DMS79 treated with DMSO at 0.1 percent for 48 hours (cell line): Measurements from ENCODE around the gene TMUB2.
"Not testable (repeated sequence)": the region's sequence is repeated elsewhere in the genome, so short reads cannot be mapped to it uniquely, and the experiment has no call there.

Experiments
- DNase-seq: peaks from one replicate; lab custom pipeline; 2025; lab: John Stamatoyannopoulos, UW

TMUB2 gene

DNA sequence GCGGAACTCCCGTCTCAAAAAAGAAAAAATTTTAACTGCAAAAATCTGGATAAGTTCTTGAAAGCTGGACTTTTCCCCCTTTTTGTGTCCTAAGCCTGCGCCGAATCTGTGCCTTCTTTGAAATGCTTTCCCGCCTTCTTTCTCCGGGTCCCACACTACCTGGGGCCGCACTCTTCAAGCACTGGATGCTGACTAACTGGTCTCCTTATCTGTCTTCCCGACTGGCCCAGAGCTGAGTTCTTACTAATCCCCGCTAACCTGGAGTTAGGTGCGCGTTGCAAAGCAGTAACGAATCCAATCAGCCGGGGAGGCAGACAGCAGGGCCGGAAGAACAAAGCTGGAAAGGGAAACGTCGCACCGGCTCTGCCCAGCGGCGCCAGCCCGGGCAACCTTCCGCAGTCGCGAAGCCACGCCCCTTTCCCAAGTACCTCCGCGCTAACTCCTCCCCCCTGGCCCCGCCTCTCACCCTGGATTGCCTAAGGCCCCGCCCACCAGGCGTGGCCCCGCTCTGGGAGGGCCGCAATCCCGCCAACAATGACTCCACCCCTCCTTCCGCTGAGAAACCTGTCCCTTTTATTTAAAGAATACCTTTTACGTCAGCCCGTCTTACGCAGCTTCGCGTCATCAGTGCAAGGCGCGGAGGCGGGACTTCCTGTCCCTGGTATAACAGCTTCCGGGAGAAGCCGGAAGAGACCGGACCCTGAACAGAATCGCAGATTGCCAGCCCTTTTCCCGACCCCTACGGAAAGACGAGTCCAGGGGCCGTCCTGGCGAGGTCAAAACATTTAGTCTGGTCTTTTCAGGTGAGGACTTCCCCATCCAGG, at the start of gene TMUB2:
TSS of gene TMUB2 (plus strand) at position 666 of the 824 bp plus-strand sequence. CDS start 737 bp downstream, outside the sequence.
- DNase-seq, result peak; percentile 99

- peak; percentile 80 for DNase-seq
Observed at GRCh38 chr17:44137891-44138709, 48.7 kb upstream of the TMUB2 start.

DNA sequence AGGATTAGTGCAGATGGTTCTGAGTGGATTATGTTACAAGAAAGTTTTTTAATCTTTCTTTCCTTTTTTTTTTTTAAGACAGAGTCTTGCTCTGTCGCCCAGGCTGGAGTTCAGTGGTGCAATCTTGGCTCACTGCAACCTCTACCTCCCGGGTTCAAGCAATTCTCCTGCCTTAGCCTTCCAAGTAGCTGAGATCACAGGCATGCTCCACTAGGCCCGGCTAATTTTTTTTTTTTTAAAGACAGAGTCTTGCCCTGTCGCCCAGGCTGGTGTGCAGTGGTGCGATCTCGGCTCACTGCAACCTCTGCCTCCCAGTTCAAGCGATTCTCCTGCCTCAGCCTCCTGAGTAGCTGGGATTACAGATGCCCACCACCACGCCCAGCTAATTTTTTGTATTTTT, 42.9 kb upstream of the TMUB2 start:
- not testable (repeated sequence) for DNase-seq

DNA sequence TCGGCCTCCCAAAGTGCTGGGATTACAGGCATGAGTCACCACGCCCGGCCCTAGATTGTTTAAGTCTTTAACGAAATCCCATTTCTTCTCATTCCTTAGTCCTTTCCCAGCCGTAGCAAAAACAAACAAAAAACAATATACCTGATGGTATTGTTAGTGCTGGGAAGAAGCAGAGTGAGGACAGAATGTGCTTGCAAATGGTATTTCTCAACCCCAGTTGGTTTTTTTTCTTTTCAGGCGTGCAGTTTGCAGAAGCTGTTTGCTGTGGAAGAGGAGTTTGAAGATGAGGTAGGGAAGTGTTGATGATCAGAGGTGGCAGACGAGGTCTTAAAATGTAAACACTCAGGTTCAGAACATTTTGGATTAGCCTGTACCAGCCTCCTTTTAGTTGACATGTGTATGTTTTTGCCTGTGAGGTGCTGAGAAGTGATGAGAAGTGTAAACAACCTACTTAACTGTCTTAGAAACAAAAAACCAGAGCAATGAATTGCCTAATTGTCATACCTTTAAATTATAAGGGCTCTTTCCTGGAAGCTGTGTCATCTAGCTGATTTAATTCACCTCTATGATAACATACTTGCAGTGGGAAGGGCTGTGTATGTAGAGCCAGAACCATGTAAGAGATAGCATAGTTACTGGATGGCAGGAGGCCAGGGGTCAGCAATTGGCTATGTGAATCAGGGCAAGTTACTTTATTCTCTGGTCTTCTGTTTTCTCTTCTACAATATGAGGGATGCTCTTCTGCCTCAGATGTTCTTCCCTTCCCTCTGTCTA, 41.6 kb upstream of the TMUB2 start:
- DNase-seq, result no peak

DNA sequence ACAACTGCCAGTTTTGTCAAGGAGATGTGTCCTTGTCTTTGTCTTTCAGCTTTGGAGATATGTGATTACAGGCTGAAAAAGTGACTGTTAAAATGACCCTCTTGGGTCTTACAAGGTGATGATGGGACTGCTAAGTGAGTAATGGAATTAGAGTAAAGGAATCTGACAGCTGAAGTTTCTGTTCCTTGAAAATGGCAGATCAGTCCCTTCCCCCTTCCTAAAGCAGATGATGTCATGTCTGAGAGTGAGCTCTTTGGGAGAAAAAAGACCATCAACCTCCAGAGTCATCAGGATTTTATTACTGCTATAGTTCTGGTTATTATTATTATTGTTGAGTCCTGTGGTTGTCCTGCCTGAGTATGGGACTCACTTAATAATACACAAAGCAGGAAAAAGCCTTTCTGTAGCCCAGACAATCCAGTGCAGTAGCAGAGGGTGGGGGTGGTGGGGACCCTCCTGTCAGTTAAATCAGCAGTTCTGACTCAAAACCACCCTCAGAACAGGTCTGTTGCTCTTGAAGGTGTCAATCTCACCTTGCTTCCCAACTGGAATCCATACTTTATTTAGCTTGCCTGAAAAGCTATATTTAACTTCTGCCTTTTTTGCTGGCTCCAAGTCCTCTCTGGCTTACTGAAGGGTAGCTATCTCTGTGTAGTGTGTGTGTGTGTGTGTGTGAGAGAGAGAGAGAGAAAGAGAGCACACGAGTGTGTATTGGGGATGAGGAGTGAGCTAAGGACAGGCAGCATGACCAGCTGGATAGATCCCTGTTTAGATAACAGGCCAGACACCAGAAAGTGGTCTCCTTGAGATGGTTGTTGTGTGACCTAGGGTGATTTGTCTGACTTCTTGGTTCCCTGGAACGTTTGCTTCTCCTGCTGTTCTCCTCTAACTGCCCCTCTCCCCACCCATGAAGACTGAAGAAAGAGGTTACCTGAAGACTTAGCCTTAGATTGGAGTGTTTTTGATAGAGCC, 40.1 kb upstream of the TMUB2 start:
- DNase-seq, result no peak

- no peak for DNase-seq
Observed at GRCh38 chr17:44147812-44148211, 39.0 kb upstream of the TMUB2 start.

DNA sequence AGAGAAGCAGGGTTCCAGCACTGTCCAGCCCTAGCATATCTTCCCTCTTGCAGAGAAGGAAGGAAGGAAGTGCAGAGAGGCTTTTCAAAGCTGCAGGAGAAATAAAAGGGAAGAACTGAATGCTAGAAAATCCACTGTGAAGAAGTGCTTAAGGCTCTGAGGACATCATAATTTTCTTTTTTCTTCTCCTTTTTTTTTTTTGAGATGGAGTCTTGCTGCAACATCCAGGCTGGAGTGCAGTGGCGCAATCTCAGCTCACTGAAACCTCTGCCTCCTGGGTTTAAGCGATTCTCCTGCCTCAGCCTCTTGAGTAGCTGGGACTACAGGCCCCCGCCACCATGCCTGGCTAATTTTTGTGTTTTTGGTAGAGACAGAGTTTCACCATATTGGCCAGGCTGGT, 37.7 kb upstream of the TMUB2 start:
- not testable (repeated sequence) for DNase-seq

DNA sequence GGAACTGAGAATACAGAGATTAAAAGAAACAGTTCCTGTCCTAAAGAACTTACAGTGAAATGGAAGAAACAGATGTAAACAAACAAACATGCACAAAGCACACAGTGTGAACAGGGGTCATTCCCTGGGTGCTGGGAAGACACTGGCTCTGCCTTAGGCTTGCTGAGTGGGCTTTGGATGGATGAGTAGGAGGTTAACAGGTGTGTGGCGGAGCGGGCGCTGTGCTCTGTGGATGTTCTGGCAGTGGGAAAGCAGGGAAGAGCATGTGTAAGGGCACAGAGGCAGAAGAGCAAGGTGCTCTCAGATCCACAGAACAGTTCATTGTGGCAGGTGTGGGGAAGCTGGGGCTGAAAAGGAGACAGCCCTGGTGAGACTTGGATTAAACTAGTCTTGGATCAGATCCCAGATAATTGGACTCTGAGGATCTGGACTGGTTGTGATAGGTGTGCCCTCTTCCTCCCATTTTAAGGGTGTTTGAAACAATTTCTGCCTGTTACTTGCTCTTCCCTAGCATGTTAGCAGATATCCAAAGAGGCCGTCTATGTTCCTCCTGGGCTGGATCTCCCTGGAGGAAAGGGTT, 36.9 kb upstream of the TMUB2 start:
- no peak for DNase-seq

DNA sequence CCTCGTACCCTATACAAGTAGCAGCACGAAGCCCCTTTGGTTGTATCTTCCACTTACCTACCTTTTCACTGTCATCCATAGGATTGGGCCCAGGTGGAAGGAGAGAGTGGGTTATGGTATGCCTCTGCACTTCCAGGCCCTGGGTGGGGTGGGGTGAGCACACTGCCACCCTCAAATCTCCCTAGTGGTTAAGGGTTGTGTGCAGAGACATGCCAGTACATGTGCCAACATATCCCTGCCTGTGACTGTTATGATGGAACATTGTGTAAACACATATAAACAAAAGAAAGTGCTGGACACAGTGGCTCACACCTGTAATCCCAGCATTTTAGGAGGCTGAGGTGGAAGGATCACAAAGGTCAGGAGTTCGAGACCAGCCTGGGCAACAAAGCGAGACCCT, 33.9 kb upstream of the TMUB2 start:
- DNase-seq, result no peak

DNA sequence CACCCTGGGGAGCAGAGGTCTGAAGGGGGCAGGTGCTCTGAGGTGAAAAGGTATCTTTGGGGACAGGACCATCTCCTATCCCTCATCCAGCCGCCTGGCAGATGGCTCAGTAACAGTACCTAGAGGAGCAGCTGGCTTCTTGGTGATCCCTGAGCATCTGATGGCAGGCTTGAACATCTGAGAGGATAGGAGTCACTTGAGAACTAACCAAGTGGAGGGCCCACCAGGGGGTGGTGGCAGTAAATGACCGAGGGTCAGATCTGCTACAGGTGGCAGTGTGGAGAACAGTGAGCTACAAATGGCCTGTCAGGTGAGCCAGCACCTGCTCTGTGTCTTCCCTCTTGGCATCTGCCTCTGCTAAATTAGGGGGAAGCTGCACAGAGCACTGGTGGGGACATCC, 31.3 kb upstream of the TMUB2 start:
- no peak for DNase-seq

DNA sequence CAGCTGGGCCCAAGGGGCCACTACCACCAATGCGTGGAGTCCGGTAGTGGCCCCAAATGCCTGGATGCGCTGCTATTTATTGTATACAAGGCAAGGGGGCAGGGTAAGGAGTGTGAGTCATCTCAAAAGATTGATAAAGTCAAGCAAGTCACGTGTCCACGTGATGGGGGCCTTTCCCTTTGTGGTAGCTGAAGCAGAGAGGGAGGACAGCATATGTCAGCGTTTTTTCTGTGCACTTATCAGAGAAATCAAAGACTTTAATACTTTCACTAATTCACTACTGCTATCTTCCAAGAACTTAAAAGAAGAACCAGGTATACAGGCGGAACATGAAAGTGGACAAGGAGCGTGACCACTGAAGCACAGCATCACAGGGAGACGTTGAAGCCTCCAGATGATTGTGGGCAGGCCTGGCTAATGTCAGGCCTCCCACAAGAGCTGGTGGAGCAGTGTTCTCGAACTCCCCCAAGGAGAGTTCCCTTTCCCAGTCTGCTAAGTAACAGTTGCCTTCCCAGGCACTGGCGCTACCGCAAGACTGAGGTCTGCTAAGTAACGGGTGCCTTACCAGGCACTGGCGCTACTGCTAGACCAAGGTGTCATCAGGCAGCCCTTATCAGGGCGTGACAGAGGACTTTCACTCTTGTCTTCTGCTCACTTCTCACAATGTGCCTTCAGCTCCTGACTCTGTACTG, 27.1 kb upstream of the TMUB2 start:
- DNase-seq, result no peak

GRCh38 chr17:44164476-44164875, 22.3 kb upstream of the TMUB2 start:
- DNase-seq, result no peak

DNA sequence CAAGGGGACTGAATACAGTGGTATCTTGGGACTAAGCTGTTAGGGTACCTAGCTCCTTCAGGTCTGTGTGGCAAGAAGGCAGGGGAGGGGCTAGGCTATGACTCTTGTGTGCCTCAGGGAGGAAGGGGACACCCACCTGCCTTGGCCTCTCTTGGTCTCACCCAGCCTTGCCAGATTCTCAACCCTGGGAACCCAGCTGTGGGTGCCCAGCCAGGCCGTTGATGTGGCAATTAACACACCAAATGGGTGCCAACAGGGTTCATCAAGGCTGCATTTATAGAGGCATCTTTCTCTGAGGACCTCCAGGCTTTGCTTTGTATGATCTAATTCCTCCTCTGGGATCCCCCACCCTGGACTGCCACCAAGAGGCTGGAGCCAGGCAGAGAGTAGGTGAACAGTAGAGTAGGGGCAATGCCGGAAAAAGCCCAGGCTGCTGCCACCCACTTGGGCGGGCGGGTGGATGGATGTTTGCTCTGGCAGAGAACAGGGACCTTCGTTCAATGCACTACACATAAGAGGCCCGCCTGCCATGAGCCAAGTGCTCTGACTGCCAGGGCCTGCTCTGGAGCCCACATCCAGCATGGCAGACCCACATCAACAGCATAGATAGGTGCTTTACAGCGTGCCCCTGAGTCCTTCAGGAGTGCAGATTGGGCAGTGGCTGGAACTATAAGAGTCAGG, 19.5 kb upstream of the TMUB2 start:
- no peak for DNase-seq

GRCh38 chr17:44170135-44170498, 16.7 kb upstream of the TMUB2 start:
- no peak for DNase-seq

- DNase-seq, result no peak
Observed at GRCh38 chr17:44170499-44171201, 16.1 kb upstream of the TMUB2 start, which contains the start of gene ASB16. TSS of gene ASB16 (plus strand) at chr17:44170704. CDS start at chr17:44170790, 86 bp downstream.

- no peak for DNase-seq
Observed at GRCh38 chr17:44171931-44172455, 14.8 kb upstream of the TMUB2 start.

GRCh38 chr17:44174427-44174826, 12.3 kb upstream of the TMUB2 start:
- DNase-seq, result no peak

- DNase-seq, result no peak
Observed at GRCh38 chr17:44176257-44176656, 10.5 kb upstream of the TMUB2 start.
